ENCODE data around the gene HOXA5.

HOXA5 gene

DNA sequence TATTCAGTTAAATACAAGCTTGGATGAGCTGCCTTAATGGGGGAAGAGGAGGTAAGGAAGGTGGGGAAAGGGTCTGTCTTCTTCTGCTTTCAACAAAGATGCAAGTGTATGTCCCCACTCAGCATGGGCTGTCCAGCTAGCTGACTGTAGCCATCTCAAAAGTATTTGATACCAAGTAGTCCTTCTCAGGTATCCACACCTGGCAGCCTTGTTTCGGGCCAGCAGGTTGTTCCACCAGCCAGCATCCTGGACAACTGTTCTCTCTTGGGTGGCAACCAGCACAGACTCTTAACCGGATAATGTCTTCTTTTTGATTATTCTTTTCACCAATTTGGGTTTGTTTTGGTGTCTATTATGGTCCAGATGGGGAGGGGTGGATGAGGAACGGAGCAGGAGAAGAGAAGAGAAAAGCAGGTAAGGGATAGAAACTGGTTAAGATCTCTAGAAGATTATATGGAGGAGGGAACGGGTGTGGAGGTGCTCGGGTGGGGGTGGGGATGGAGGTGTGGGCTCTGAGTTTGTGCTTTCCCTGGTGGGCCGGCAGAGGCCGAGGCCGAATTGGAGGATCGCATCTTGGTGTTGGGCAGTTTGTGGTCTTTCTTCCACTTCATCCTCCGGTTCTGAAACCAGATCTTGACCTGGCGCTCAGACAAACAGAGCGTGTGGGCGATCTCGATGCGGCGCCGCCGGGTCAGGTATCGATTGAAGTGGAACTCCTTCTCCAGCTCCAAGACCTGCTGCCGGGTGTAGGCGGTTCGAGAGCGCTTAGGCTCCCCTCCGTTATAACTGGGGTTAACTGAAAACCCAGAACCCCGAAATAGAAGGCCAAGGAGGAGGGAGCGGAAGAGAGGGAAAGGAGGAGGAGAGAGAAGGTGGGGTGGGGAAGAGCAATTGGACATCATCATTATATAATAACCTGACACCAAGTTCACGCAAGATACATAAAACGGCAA lies 14.4 kb downstream of the HOXA5 start:
- peaks cover 86% of the 10 kb centered on the region for H3K4me1 Mint-ChIP-seq
- H3K4me3 Mint-ChIP-seq: peak overlapping the region; percentile 98
- H3K27me3 Mint-ChIP-seq (ENCODE audit: low read depth, poor library complexity): no peaks in the 10 kb centered on the region

DNA sequence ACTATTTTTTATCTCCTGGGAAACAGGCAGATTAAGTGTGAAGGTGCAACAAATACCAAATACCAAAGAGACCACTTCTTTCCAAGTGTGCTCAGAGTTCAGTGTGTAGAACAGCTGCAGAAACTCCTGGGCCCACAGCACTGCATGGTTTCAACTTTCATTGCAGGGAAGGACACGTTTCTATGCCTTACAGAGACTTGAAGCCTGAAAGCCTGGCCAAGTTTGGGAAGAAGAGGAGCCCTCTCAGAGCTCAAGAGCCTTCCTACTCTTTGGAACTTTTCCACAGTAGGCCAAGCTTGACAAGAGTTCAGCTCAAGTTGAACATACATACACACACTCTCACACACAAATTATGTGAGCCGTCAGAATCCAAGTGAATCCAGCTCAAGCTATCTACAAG lies 15.4 kb downstream of the HOXA5 start:
- TF ChIP-seq, protein P1, sequence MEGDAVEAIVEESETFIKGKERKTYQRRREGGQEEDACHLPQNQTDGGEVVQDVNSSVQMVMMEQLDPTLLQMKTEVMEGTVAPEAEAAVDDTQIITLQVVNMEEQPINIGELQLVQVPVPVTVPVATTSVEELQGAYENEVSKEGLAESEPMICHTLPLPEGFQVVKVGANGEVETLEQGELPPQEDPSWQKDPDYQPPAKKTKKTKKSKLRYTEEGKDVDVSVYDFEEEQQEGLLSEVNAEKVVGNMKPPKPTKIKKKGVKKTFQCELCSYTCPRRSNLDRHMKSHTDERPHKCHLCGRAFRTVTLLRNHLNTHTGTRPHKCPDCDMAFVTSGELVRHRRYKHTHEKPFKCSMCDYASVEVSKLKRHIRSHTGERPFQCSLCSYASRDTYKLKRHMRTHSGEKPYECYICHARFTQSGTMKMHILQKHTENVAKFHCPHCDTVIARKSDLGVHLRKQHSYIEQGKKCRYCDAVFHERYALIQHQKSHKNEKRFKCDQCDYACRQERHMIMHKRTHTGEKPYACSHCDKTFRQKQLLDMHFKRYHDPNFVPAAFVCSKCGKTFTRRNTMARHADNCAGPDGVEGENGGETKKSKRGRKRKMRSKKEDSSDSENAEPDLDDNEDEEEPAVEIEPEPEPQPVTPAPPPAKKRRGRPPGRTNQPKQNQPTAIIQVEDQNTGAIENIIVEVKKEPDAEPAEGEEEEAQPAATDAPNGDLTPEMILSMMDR (IDR thresholded peaks at IDR 0.05): no peak
- H3K4me1 Mint-ChIP-seq: peaks cover 86% of the 10 kb centered on the region
- H3K4me3 Mint-ChIP-seq: peak overlapping the region; percentile 98
- peaks cover 43% of the 10 kb centered on the region for H3K36me3 Mint-ChIP-seq (ENCODE audit: low read depth)
- DNase-seq: no peak
- H3K27me3 Mint-ChIP-seq (ENCODE audit: low read depth, poor library complexity): no peaks in the 10 kb centered on the region
- H3K9me3 Mint-ChIP-seq: no peaks in the 10 kb centered on the region
- peak overlapping the region; percentile 100 for H3K27ac Mint-ChIP-seq

More for the DNA sequence above, 14.4 kb downstream of the HOXA5 start:
- TF ChIP-seq, protein P1 (IDR thresholded peaks at IDR 0.05): no peak
- Mint-ChIP-seq H3K9me3 (no peaks in the 10 kb centered on the region), H3K36me3 (ENCODE audit: low read depth) (peaks cover 41% of the 10 kb centered on the region), H3K27ac (peak overlapping the region; percentile 93)
- peak; percentile 48 for DNase-seq

DNA sequence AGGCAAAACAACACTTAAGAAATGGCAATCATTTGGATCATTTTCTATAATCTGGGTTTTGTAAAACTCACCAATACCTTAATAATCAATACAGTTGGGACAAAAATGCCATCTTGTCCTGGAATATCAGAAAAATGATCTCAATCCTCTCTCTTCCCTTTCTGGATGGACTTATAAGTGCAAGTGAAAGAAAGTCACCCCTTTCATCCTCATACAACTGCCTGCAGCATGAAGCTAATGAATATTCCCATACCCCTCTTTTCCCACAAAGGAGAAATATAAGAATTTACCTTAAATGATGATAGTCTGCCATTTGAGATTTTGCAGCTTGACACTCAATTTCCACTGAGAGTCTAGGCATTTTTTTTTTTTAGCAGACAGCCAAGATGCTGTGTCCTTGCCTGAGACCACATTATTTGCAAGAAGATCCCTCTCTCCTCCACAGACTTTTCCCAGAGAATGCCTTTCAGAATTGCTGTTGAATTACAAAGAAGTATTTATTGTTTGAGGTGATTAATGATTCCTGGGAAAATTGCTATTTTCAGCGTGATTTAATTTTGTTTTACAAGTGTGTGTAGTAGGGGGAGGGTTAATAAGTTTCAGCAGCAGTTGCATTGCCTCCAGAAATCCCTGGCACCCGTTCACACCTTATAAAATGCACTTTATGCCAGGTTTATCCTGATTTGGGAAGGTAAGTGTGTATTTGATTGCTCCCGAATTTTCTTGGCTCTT lies 16.7 kb downstream of the HOXA5 start:
- DNase-seq: no peak
- Mint-ChIP-seq H3K27me3 (ENCODE audit: low read depth, poor library complexity) (no peaks in the 10 kb centered on the region), H3K36me3 (ENCODE audit: low read depth) (peaks cover 55% of the 10 kb centered on the region), H3K27ac (peak overlapping the region; percentile 100), H3K9me3 (no peaks in the 10 kb centered on the region), H3K4me1 (peaks cover 86% of the 10 kb centered on the region), H3K4me3 (peak overlapping the region; percentile 98)
- TF ChIP-seq, protein P1 (IDR thresholded peaks at IDR 0.05): no peak

DNA sequence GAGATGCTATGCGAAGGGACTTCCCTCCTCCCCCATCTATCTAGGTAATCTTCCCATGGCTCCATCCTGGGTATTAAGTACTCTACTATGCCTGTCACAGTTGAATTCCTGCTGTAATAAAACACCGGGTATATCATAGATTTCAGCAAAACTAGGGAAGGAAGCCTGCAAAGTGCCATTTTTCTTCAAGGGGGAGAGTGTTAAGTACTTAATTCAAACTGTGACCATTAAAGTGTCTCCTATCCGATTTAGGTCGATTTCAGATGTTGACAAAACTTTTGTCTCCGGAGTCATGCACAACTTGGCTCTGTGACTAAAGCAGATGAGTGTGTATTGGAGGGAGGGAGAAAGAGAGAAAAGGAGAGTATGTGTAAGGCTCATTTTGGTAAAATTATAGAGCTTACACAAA lies 17.5 kb downstream of the HOXA5 start:
- Mint-ChIP-seq H3K36me3 (ENCODE audit: low read depth) (peaks cover 57% of the 10 kb centered on the region), H3K27ac (peak overlapping the region; percentile 100), H3K9me3 (no peaks in the 10 kb centered on the region), H3K27me3 (ENCODE audit: low read depth, poor library complexity) (no peaks in the 10 kb centered on the region), H3K4me1 (peaks cover 86% of the 10 kb centered on the region), H3K4me3 (peak overlapping the region; percentile 98)
- DNase-seq: no peak
- TF ChIP-seq, protein P1 (IDR thresholded peaks at IDR 0.05): no peak

GRCh38 chr7:27124902-27125689 lies 18.4 kb downstream of the HOXA5 start:
- TF ChIP-seq, protein P1 (IDR thresholded peaks at IDR 0.05): no peak
- H3K27me3 Mint-ChIP-seq (ENCODE audit: low read depth, poor library complexity): no peaks in the 10 kb centered on the region
- peaks cover 57% of the 10 kb centered on the region for H3K36me3 Mint-ChIP-seq (ENCODE audit: low read depth)
- peaks cover 95% of the 10 kb centered on the region for H3K4me1 Mint-ChIP-seq
- DNase-seq: no peak
- H3K27ac Mint-ChIP-seq: peak overlapping the region; percentile 100
- H3K4me3 Mint-ChIP-seq: peak overlapping the region; percentile 98
- H3K9me3 Mint-ChIP-seq: no peaks in the 10 kb centered on the region

Measured in nephron progenitor cell (in vitro differentiated cells).